Prostate gland (tissue), 2 donors: ENCODE results near the gene ST8SIA6. TPM values are rescaled to one million over a fixed set of nuclear protein-coding genes. Genes with fewer than 3 reads are reported as not detected.

Experiments used
- DNase-seq: peaks from one replicate; pipeline ENCODE4 v3.0.0-alpha.2; 2019; ENCODE audit warnings: low spot score
- H3K27ac ChIP-seq, 2 donors: fragments of 200-600 bp; sonication (generic); 2 replicates each; pipeline ENCODE4 v1.5.1; 2017 to 2019
- H3K27me3 ChIP-seq: fragments of 200-600 bp; sonication (generic); replicated peaks from 2 replicates; pipeline ENCODE4 v1.5.1; 2019; ENCODE audit not compliant: insufficient read depth
- H3K36me3 ChIP-seq, 2 donors: fragments of 200-600 bp; sonication (generic); 1 replicate in 1 of 2; 2 replicates in 1 of 2; pipeline versions ENCODE4 v1.5.1 to v1.8.1; 2017 to 2019
- H3K4me1 ChIP-seq: fragments of 200-600 bp; sonication (generic); replicated peaks from 2 replicates; pipeline ENCODE4 v1.5.1; 2019
- H3K4me3 ChIP-seq, 2 donors: fragments of 200-600 bp; sonication (generic); 2 replicates each; pipeline ENCODE4 v1.5.1; 2017 to 2019
- H3K9me3 ChIP-seq: fragments of 200-600 bp; sonication (generic); 2 replicates; pipeline ENCODE4 v1.5.1; 2017
- POLR2A ChIP-seq: fragments of 450-650 bp; IDR thresholded peaks from one replicate; pipeline ENCODE4 v1.6.1; 2016; ENCODE audit warnings: antibody characterized with exemption, mild to moderate bottlenecking
- POLR2AphosphoS5 ChIP-seq: sonication (generic); formaldehyde crosslinking; IDR thresholded peaks from one replicate; pipeline ENCODE4 v1.6.1; 2017; ENCODE audit warnings: antibody characterized with exemption
- WGBS: methylation state at CpG from one replicate; pipeline ENCODE4 v1.1.5; 2018; 5-methylcytosine and 5-hydroxymethylcytosine counted together
- intact Hi-C: fragments of 100-400 bp; cut with DNase I; formaldehyde crosslinking; loops from one replicate; pipeline ENCODE4 v1.14.2; 2022
- small RNA-seq, 2 donors: library from RNA; depleted of rRNA; stranded (forward); fragments of <200 nt; gene quantifications; one replicate each; pipeline ENCODE3, GENCODE V24; 2016
- total RNA-seq, 2 donors: library from RNA; depleted of rRNA; stranded (reverse); fragments of >200 nt; gene quantifications; one replicate each; pipeline ENCODE4 v1.1.0, GENCODE V29; 2016
- TF ChIP-seq, protein P1 (sequence below), 4 experiments: fragments of 200-600 bp in 2 of 4; fragments of 450-650 bp in 2 of 4; sonication (generic) in 2 of 4; IDR thresholded peaks; 1 replicate in 3 of 4; 2 replicates in 1 of 4; pipeline ENCODE4 v1.5.1; 2016 to 2019; ENCODE audit warnings: antibody characterized with exemption in 4 of 4, mild to moderate bottlenecking in 2 of 4, moderate library complexity in 2 of 4

ST8SIA6 gene
- total RNA-seq, 2 donors from 2014 or later, result 1.1 to 5.6 TPM

DNA sequence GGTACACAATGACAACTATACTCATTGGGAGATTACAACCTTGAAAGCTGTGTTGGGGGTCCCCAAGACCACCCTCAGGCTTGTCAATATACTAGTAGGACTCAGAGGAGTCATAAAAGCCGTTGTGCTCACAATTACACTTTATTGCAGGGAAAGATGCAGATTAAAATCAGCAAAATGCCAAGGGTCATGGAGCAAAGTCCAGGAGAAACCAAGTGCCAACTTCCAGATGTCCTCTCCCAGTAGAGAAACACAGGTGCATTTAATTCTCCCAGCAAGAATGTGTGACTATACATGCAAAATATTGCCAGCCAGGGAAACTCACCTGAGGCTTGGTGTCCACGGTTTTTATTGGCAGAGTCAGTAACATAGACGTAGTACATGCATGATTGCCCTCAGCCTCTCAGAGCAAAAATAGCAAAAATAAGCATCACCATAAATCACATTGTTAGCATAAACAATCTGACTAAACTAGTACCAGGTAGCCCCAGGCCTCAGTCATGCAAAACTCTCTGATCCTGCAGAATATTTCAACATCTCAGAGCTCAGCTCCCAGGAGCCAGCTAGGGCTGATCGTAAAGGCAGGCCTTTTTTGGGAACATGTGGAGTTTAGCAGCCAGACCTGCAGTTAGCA, 175.7 kb downstream of the ST8SIA6 start:
- H3K27me3 ChIP-seq, result no peaks in the 10 kb centered on the region
- H3K4me3 ChIP-seq, result no peak overlapping the region
- WGBS, result 58% methylated on average over 4 of the region's 4 CpGs
- H3K4me1 ChIP-seq, result no peaks in the 10 kb centered on the region
- H3K36me3 ChIP-seq, result no peaks in the 10 kb centered on the region
- DNase-seq, result no peak
- TF ChIP-seq POLR2AphosphoS5, result no peak
- TF ChIP-seq POLR2A, result no peak
- TF ChIP-seq, protein P1, sequence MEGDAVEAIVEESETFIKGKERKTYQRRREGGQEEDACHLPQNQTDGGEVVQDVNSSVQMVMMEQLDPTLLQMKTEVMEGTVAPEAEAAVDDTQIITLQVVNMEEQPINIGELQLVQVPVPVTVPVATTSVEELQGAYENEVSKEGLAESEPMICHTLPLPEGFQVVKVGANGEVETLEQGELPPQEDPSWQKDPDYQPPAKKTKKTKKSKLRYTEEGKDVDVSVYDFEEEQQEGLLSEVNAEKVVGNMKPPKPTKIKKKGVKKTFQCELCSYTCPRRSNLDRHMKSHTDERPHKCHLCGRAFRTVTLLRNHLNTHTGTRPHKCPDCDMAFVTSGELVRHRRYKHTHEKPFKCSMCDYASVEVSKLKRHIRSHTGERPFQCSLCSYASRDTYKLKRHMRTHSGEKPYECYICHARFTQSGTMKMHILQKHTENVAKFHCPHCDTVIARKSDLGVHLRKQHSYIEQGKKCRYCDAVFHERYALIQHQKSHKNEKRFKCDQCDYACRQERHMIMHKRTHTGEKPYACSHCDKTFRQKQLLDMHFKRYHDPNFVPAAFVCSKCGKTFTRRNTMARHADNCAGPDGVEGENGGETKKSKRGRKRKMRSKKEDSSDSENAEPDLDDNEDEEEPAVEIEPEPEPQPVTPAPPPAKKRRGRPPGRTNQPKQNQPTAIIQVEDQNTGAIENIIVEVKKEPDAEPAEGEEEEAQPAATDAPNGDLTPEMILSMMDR (IDR thresholded peaks at IDR 0.05), result no peak
- intact Hi-C loops, result no loop called here
- H3K27ac ChIP-seq, result no peak overlapping the region
- no peaks in the 10 kb centered on the region for H3K9me3 ChIP-seq

GRCh38 chr10:17276756-17277424, 177.5 kb downstream of the ST8SIA6 start:
- Histone ChIP-seq H3K9me3 (no peaks in the 10 kb centered on the region), H3K36me3 (no peaks in the 10 kb centered on the region), H3K4me3 (no peak overlapping the region), H3K27me3 (no peaks in the 10 kb centered on the region), H3K27ac (no peak overlapping the region), H3K4me1 (no peaks in the 10 kb centered on the region)
- TF ChIP-seq POLR2A (no peak), POLR2AphosphoS5 (no peak)
- TF ChIP-seq, protein P1 (IDR thresholded peaks at IDR 0.05), result no peak
- 89% methylated on average over 9 of the region's 9 CpGs for WGBS
- no peak for DNase-seq
- intact Hi-C loops, result no loop called here

- DNase-seq, result no peak
- no peak for TF ChIP-seq POLR2AphosphoS5
- TF ChIP-seq POLR2A, result no peak
- TF ChIP-seq, protein P1 (IDR thresholded peaks at IDR 0.05), result no peak
- WGBS, result 71% methylated on average over 2 of the region's 2 CpGs
- Histone ChIP-seq H3K4me3 (no peak overlapping the region), H3K9me3 (no peaks in the 10 kb centered on the region), H3K27ac (no peak overlapping the region), H3K36me3 (no peaks in the 10 kb centered on the region), H3K27me3 (no peaks in the 10 kb centered on the region), H3K4me1 (no peaks in the 10 kb centered on the region)
- intact Hi-C loops, result no loop called here
Observed at GRCh38 chr10:17273403-17273802, 181.0 kb downstream of the ST8SIA6 start.

DNA sequence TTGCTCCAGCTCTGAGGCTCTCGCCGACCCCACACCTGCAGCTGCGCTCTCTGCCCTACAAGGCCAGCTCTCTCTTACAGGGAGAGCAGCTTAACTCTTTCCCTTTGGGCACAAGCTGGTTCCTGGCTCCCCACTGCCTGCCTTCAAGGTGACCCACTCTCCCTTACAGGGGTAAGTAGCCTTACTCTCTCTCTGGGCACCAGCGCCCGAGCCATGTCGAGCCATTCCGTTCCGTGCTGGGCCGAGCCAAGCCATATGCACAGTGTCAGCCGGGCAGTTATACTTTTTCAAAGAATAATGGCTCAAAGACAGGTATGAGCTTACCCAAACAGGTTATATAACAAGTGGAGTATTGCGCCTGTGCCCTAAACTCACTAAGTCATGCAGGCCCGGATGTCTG, 181.7 kb downstream of the ST8SIA6 start:
- no peaks in the 10 kb centered on the region for H3K9me3 ChIP-seq
- intact Hi-C loops, result no loop called here

More for the DNA sequence above, 181.7 kb downstream of the ST8SIA6 start:
- WGBS, result 93% methylated on average over 12 of the region's 12 CpGs
- DNase-seq, result no peak
- H3K4me1 ChIP-seq, result no peaks in the 10 kb centered on the region
- no peak overlapping the region for H3K4me3 ChIP-seq
- no peaks in the 10 kb centered on the region for H3K36me3 ChIP-seq
- TF ChIP-seq, protein P1 (IDR thresholded peaks at IDR 0.05), result no peak
- TF ChIP-seq POLR2AphosphoS5 (no peak), POLR2A (no peak)
- no peak overlapping the region for H3K27ac ChIP-seq
- no peaks in the 10 kb centered on the region for H3K27me3 ChIP-seq

Small RNAs within 50 kb of the gene (small RNA-seq; reads per million reads assigned to genes)
- 0 reads per million in 2 donors for gene RF00019

Other genes with a start within 250 kb of the ST8SIA6 start
- gene VIM, start 226.4 kb downstream of the ST8SIA6 start, total RNA-seq, result 1,000 to 10,000 TPM in 1 of 2 donors, 100 to 1,000 TPM in 1; 293 to 1,683 TPM
- gene HACD1, start 162.8 kb upstream of the ST8SIA6 start, total RNA-seq, result 10 to 100 TPM; 12.1 to 35.3 TPM
- gene STAM, start 189.6 kb upstream of the ST8SIA6 start, total RNA-seq, result 10 to 100 TPM; 18.2 to 40.0 TPM